Activated T-helper 1 cell treated with anti-CD3 and anti-CD28 coated beads, Interleukin-2, amount 50 U/mL, for 16 hours (primary cell): ENCODE measurements around the gene ZKSCAN3.
"Not testable (repeated sequence)": the region's sequence is repeated elsewhere in the genome, so short reads cannot be mapped to it uniquely, and the experiment has no call there.

Experiments used
- DNase-seq, 2 donors: peaks; one replicate each; pipeline ENCODE4 v3.0.0-alpha.2; 2020; ENCODE audit warnings: low read depth in 1 of 2, low spot score in 1 of 2

The ZKSCAN3 gene

GRCh38 chr6:28349892-28350737, at the start of gene ZKSCAN3:
Gene ZKSCAN3, plus strand, starts transcription at chr6:28349947. Its CDS starts 9,640 bp downstream, at chr6:28359587.
- DNase-seq: peak; percentile 67 to 72

GRCh38 chr6:28303570-28303969, 46.2 kb upstream of the ZKSCAN3 start:
- DNase-seq: no peak

GRCh38 chr6:28306363-28306762, 43.4 kb upstream of the ZKSCAN3 start:
- DNase-seq: not testable (repeated sequence)

GRCh38 chr6:28311139-28311823, 38.5 kb upstream of the ZKSCAN3 start:
- DNase-seq: no peak

GRCh38 chr6:28312939-28313338, 36.8 kb upstream of the ZKSCAN3 start:
- DNase-seq: no peak

- DNase-seq: no peak
Observed at GRCh38 chr6:28315628-28316027, 34.1 kb upstream of the ZKSCAN3 start.

- DNase-seq: not testable (repeated sequence)
Observed at GRCh38 chr6:28317866-28318265, 31.9 kb upstream of the ZKSCAN3 start.

- DNase-seq: no peak
Observed at GRCh38 chr6:28322661-28323060, 27.1 kb upstream of the ZKSCAN3 start.

GRCh38 chr6:28323813-28324424, 25.8 kb upstream of the ZKSCAN3 start:
- DNase-seq: no peak

- DNase-seq: no peak
Observed at GRCh38 chr6:28326371-28326948, 23.3 kb upstream of the ZKSCAN3 start.

GRCh38 chr6:28330041-28330440, 19.7 kb upstream of the ZKSCAN3 start:
- DNase-seq: no peak

- DNase-seq: no peak
Observed at GRCh38 chr6:28333047-28333446, 16.7 kb upstream of the ZKSCAN3 start.

- DNase-seq: no peak
Observed at GRCh38 chr6:28333599-28334018, 16.1 kb upstream of the ZKSCAN3 start.

- no peak for DNase-seq
Observed at GRCh38 chr6:28334286-28335039, 15.3 kb upstream of the ZKSCAN3 start.

GRCh38 chr6:28335040-28335563, 14.6 kb upstream of the ZKSCAN3 start:
- no peak for DNase-seq

- DNase-seq: peak; percentile 53 to 61
Observed at GRCh38 chr6:28335564-28336283, 14.0 kb upstream of the ZKSCAN3 start, which contains the start of gene ZSCAN31. Gene ZSCAN31, minus strand, starts transcription at chr6:28336148. Its CDS starts 6,465 bp downstream, at chr6:28329683.

GRCh38 chr6:28336284-28337120, 13.2 kb upstream of the ZKSCAN3 start:
- no peak for DNase-seq

- DNase-seq: no peak
Observed at GRCh38 chr6:28337121-28337520, 12.6 kb upstream of the ZKSCAN3 start.
